H1 (cell line): ENCODE results near the gene NBAS. TPM values are rescaled to one million over a fixed set of nuclear protein-coding genes. Genes with fewer than 3 reads are reported as not detected.
A peak's percentile ranks its signal among the peaks of the same experiment; 100 is the strongest.

ENCODE experiments used
- CTCF ChIA-PET: fragments of 300-600 bp; sonication (Branson Sonifier 250); formaldehyde crosslinking; loops from one replicate; lab custom pipeline; 2021; ENCODE audit not compliant: partially characterized antibody; lab: Charles Lee
- POLR2A ChIA-PET: fragments of 300-600 bp; sonication (Branson Sonifier 250); formaldehyde crosslinking; loops from one replicate; lab custom pipeline; 2021; ENCODE audit warnings: inconsistent platforms; ENCODE audit not compliant: partially characterized antibody; lab: Charles Lee
- DNase-seq, 2 experiments: peaks; one replicate each; pipeline versions ENCODE4 v3.0.0 to v3.0.0-alpha.2; 2010 to 2022; ENCODE audit warnings: low spot score in 2 of 2, low read depth in 1 of 2, mixed read lengths in 1 of 2
- FAIRE-seq: peaks from 2 replicates; lab custom pipeline; 2011; peaks lifted over from hg19 to GRCh38; lab: Jason Lieb, UNC
- H2AFZ ChIP-seq: 2 replicates; pipeline ENCODE4 v1.8.1; 2012; ENCODE audit warnings: low read length, inconsistent platforms
- H2AK5ac ChIP-seq: 2 replicates; pipeline ENCODE4 v1.6.1; 2013; ENCODE audit warnings: low read depth, low read length
- H2BK120ac ChIP-seq: replicated peaks from 2 replicates; pipeline ENCODE3; 2013; ENCODE audit warnings: low read depth, low read length, inconsistent platforms
- H2BK12ac ChIP-seq: 2 replicates; pipeline ENCODE4 v1.6.1; 2013; ENCODE audit warnings: low read depth, low read length
- H2BK15ac ChIP-seq: 2 replicates; pipeline ENCODE4 v1.6.1; 2013; ENCODE audit warnings: low read length
- H2BK20ac ChIP-seq: 2 replicates; pipeline ENCODE4 v1.6.1; 2013; ENCODE audit warnings: low read length
- H2BK5ac ChIP-seq: 2 replicates; pipeline ENCODE4 v1.6.1; 2013; ENCODE audit warnings: low read depth, low read length
- H3K14ac ChIP-seq: 2 replicates; pipeline ENCODE4 v1.6.1; 2013; ENCODE audit warnings: inconsistent platforms; ENCODE audit not compliant: insufficient read length
- H3K18ac ChIP-seq: 2 replicates; pipeline ENCODE4 v1.6.1; 2013; ENCODE audit warnings: low read length; ENCODE audit errors: extremely low read depth
- H3K23ac ChIP-seq: 2 replicates; pipeline ENCODE4 v1.6.1; 2013; ENCODE audit warnings: inconsistent platforms; ENCODE audit not compliant: insufficient read length
- H3K23me2 ChIP-seq: 2 replicates; pipeline ENCODE4 v1.6.1; 2013; ENCODE audit warnings: low read depth, low read length
- H3K27ac ChIP-seq: 2 replicates; pipeline ENCODE4 v1.6.1; 2011; ENCODE audit warnings: low read depth, low read length, inconsistent platforms
- H3K27me3 ChIP-seq, 4 experiments: replicated peaks in 1 of 4; 1 replicate in 1 of 4; 2 replicates in 3 of 4; pipeline versions ENCODE4 v1.6.1 to v1.8.1; 2011 to 2013; ENCODE audit warnings: low read length in 3 of 4, mild to moderate bottlenecking in 3 of 4, inconsistent platforms in 2 of 4, mixed read lengths in 2 of 4, moderate library complexity in 1 of 4; ENCODE audit not compliant: control insufficient read depth in 3 of 4, insufficient read depth in 3 of 4; ENCODE audit errors: extremely low read depth in 1 of 4
- H3K36me3 ChIP-seq, 4 experiments: 2 replicates each; pipeline versions ENCODE4 v1.6.1 to v1.8.1; 2011 to 2013; ENCODE audit warnings: mild to moderate bottlenecking in 4 of 4, low read length in 3 of 4, moderate library complexity in 2 of 4, control low read depth in 1 of 4, inconsistent platforms in 1 of 4; ENCODE audit not compliant: insufficient read depth in 4 of 4, control insufficient read depth in 2 of 4
- H3K4ac ChIP-seq: replicated peaks from 2 replicates; pipeline ENCODE3; 2013; ENCODE audit warnings: low read length, low read depth, mixed read lengths, inconsistent platforms; ENCODE audit not compliant: insufficient read length
- H3K4me1 ChIP-seq, 4 experiments: replicated peaks in 1 of 4; 1 replicate in 1 of 4; 2 replicates in 3 of 4; pipeline versions ENCODE4 v1.6.1 to v1.8.1; 2011 to 2013; ENCODE audit warnings: low read length in 3 of 4, inconsistent platforms in 2 of 4, mixed read lengths in 1 of 4; ENCODE audit not compliant: insufficient read depth in 4 of 4, control insufficient read depth in 3 of 4
- H3K4me2 ChIP-seq, 2 experiments: 2 replicates each; pipeline versions ENCODE4 v1.6.1 to v1.8.1; 2011 to 2013; ENCODE audit warnings: low read depth in 2 of 2, low read length in 2 of 2, control low read depth in 1 of 2, inconsistent platforms in 1 of 2, mild to moderate bottlenecking in 1 of 2; ENCODE audit not compliant: insufficient read depth in 1 of 2
- H3K4me3 ChIP-seq, 4 experiments: fragments of 200-600, 300-600 bp in 1 of 4; sonication (generic), shearing (Covaris generic), sonication (Bioruptor Twin) in 1 of 4; 2 replicates each; pipeline versions ENCODE4 v1.5.1 to v1.8.1; 2011 to 2016; ENCODE audit warnings: low read length in 4 of 4, low read depth in 3 of 4, control low read depth in 2 of 4, inconsistent platforms in 2 of 4, mild to moderate bottlenecking in 2 of 4, mixed read lengths in 1 of 4, moderate library complexity in 1 of 4; ENCODE audit not compliant: insufficient read depth in 2 of 4; ENCODE audit errors: extremely low read depth in 1 of 4
- H3K56ac ChIP-seq: replicated peaks from 2 replicates; pipeline ENCODE3; 2013; ENCODE audit warnings: low read depth, mild to moderate bottlenecking, mixed read lengths, low read length, inconsistent platforms; ENCODE audit not compliant: insufficient read length
- H3K79me1 ChIP-seq: 2 replicates; pipeline ENCODE4 v1.6.1; 2013; ENCODE audit warnings: low read depth, low read length, control low read depth
- H3K79me2 ChIP-seq, 2 experiments: 2 replicates each; pipeline versions ENCODE4 v1.6.1 to v1.8.1; 2012 to 2013; ENCODE audit warnings: low read length in 2 of 2, mild to moderate bottlenecking in 2 of 2, inconsistent platforms in 1 of 2; ENCODE audit not compliant: insufficient read depth in 2 of 2, control insufficient read depth in 1 of 2
- H3K9ac ChIP-seq, 4 experiments: replicated peaks in 1 of 4; 1 replicate in 1 of 4; 2 replicates in 3 of 4; pipeline versions ENCODE4 v1.6.1 to v1.8.1; 2011 to 2013; ENCODE audit warnings: low read depth in 3 of 4, low read length in 3 of 4, control low read depth in 2 of 4, mild to moderate bottlenecking in 2 of 4, moderate library complexity in 2 of 4, inconsistent platforms in 1 of 4; ENCODE audit errors: extremely low read depth in 1 of 4
- H3K9me3 ChIP-seq, 2 experiments: 2 replicates each; pipeline versions ENCODE4 v1.6.1 to v1.8.1; 2012 to 2013; ENCODE audit warnings: mild to moderate bottlenecking in 2 of 2, moderate library complexity in 2 of 2, control low read depth in 1 of 2, inconsistent platforms in 1 of 2, low read depth in 1 of 2, low read length in 1 of 2, mixed read lengths in 1 of 2; ENCODE audit not compliant: insufficient read depth in 2 of 2
- H4K20me1 ChIP-seq, 2 experiments: replicated peaks in 1 of 2; 2 replicates each; pipeline versions ENCODE3 to v1.8.1; 2011 to 2013; ENCODE audit warnings: inconsistent platforms in 2 of 2, low read length in 2 of 2, mild to moderate bottlenecking in 1 of 2; ENCODE audit not compliant: insufficient read depth in 2 of 2, control insufficient read depth in 1 of 2
- H4K5ac ChIP-seq: 2 replicates; pipeline ENCODE4 v1.6.1; 2013; ENCODE audit warnings: low read length, low read depth, mixed read lengths, inconsistent platforms; ENCODE audit not compliant: insufficient read length
- H4K8ac ChIP-seq: 2 replicates; pipeline ENCODE4 v1.8.0; 2013; ENCODE audit warnings: mild to moderate bottlenecking, moderate library complexity, low read length, inconsistent platforms; ENCODE audit not compliant: insufficient read depth; ENCODE audit errors: extremely low read depth
- H4K91ac ChIP-seq: replicated peaks from 2 replicates; pipeline ENCODE3; 2013; ENCODE audit warnings: low read length, mixed read lengths, inconsistent platforms; ENCODE audit not compliant: insufficient read length
- ATF3 ChIP-seq: IDR thresholded peaks from 2 replicates; pipeline ENCODE4 v1.6.1; 2011; ENCODE audit warnings: low read depth, mild to moderate bottlenecking, low read length; ENCODE audit not compliant: insufficient read depth
- HDAC2 ChIP-seq, 2 experiments: fragments of 300-600 bp in 1 of 2; sonication (generic) in 1 of 2; IDR thresholded peaks; 2 replicates each; pipeline ENCODE4 v1.6.1; 2011 to 2012; ENCODE audit warnings: low read depth in 2 of 2, low read length in 2 of 2, mild to moderate bottlenecking in 2 of 2, moderate library complexity in 2 of 2, borderline replicate concordance in 1 of 2, inconsistent platforms in 1 of 2
- NANOG ChIP-seq: IDR thresholded peaks from 2 replicates; pipeline ENCODE4 v1.6.1; 2011; ENCODE audit warnings: low read length, low read depth, mild to moderate bottlenecking, inconsistent platforms; ENCODE audit not compliant: insufficient read depth, poor library complexity, severe bottlenecking
- WGBS, 2 experiments: shearing (Covaris generic) in 1 of 2; methylation state at CpG; one replicate each; pipeline versions ENCODE4 v1.1.6 to v1.1.7; 2013 to 2015; ENCODE audit warnings: low lambda C conversion rate in 2 of 2, mixed read lengths in 2 of 2, inconsistent platforms in 1 of 2, low coverage in 1 of 2, missing lambda C conversion rate in 1 of 2; ENCODE audit not compliant: insufficient replicate concordance in 2 of 2, insufficient coverage in 1 of 2, insufficient read length in 1 of 2; ENCODE audit errors: extremely low coverage in 1 of 2, missing lambda C conversion rate in 1 of 2; 5-methylcytosine and 5-hydroxymethylcytosine counted together
- polyA plus RNA-seq, 7 experiments: library from polyadenylated mRNA; depleted of rRNA in 3 of 7; stranded (reverse) in 5 of 7; unstranded in 2 of 7; fragments of >200 nt in 5 of 7; fragments of 200-250 nt in 2 of 7; gene quantifications; 1 replicate in 5 of 7; 2 replicates in 1 of 7; 4 replicates in 1 of 7; pipeline versions ENCODE4 v1.2.1 to v1.2.3, GENCODE V29; 2011 to 2013; ENCODE audit warnings: missing spikeins in 2 of 7, mixed read lengths in 2 of 7
- total RNA-seq: library from RNA; stranded (reverse); fragmentation: NEBNext Ultra II Directional; extraction: Animal tissue kit (Norgen Biotek cat#: 25700); gene quantifications from 2 replicates; pipeline ENCODE4 v1.2.1, GENCODE V29; 2021

Gene NBAS
- total and polyA plus RNA-seq, 2 of the 8 experiments (the other 6 are each of a cell fraction or from before 2014, with no cell fraction given): 19.6 to 34.8 TPM

GRCh38 chr2:15155959-15156574 lies 405.1 kb downstream of the NBAS start:
- H2BK12ac ChIP-seq: 0 out of 2 replicates have a peak overlapping the region, but pooled peaks have one; percentile 21
- no peaks in the 10 kb centered on the region for H3K36me3 ChIP-seq
- H3K56ac ChIP-seq: no peak overlapping the region
- WGBS, 2 experiments: 76% methylated on average over 7 of the region's 7 CpGs; no CpG with 5 or more reads in 1 of the 2 experiments
- no peaks in the 10 kb centered on the region for H4K20me1 ChIP-seq
- H3K79me1 ChIP-seq: no peaks in the 10 kb centered on the region
- peak overlapping the region; percentile 50; the same call in 1 of the 2 replicates for H2BK15ac ChIP-seq
- peak; percentile 34 for TF ChIP-seq NANOG
- TF ChIP-seq ATF3: no peak
- no peak for TF ChIP-seq HDAC2 (IDR thresholded peaks at IDR 0.05; ENCODE audit: borderline replicate concordance in 1 of 2, low read depth in 2 of 2, low read length in 2 of 2)
- H3K27ac ChIP-seq: no peak overlapping the region
- no peak overlapping the region for H4K5ac ChIP-seq
- H3K4ac ChIP-seq: peak overlapping the region; percentile 20
- H4K8ac ChIP-seq: no peak overlapping the region
- H4K91ac ChIP-seq: no peak overlapping the region
- ChIA-PET POLR2A (no interaction called here), CTCF (interaction anchor here (0.7 to 1.8 kb wide), 8 partner anchors 8 to 246 kb away, joined by 3 to 6 read pairs (median 4); no protein-coding TSS in a partner anchor)
- H3K18ac ChIP-seq: no peak overlapping the region
- H3K4me2 ChIP-seq: no peak overlapping the region
- no peaks in the 10 kb centered on the region for H3K79me2 ChIP-seq
- no peak overlapping the region for H2BK120ac ChIP-seq
- no peak overlapping the region for H2BK5ac ChIP-seq
- no peaks in the 10 kb centered on the region for H3K27me3 ChIP-seq
- DNase-seq (no peak), FAIRE-seq (peak; percentile 39)
- no peak overlapping the region; the same call in 1 of the 2 replicates for H2AK5ac ChIP-seq
- no peak overlapping the region for H3K4me3 ChIP-seq
- no peaks in the 10 kb centered on the region for H3K23me2 ChIP-seq
- H3K23ac ChIP-seq: no peak overlapping the region
- no peak overlapping the region for H2BK20ac ChIP-seq
- H3K9me3 ChIP-seq: no peaks in the 10 kb centered on the region
- no peak overlapping the region; a peak in 1 of 7 replicates for H3K9ac ChIP-seq
- peaks cover 2 to 20% (median 11%) of the 10 kb centered on the region in 4 experiments for H3K4me1 ChIP-seq
- no peak overlapping the region for H3K14ac ChIP-seq
- no peak overlapping the region for H2AFZ ChIP-seq
